ENCODE data around the gene EGLN2.
A peak's percentile ranks its signal among the peaks of the same experiment; 100 is the strongest.

DNA sequence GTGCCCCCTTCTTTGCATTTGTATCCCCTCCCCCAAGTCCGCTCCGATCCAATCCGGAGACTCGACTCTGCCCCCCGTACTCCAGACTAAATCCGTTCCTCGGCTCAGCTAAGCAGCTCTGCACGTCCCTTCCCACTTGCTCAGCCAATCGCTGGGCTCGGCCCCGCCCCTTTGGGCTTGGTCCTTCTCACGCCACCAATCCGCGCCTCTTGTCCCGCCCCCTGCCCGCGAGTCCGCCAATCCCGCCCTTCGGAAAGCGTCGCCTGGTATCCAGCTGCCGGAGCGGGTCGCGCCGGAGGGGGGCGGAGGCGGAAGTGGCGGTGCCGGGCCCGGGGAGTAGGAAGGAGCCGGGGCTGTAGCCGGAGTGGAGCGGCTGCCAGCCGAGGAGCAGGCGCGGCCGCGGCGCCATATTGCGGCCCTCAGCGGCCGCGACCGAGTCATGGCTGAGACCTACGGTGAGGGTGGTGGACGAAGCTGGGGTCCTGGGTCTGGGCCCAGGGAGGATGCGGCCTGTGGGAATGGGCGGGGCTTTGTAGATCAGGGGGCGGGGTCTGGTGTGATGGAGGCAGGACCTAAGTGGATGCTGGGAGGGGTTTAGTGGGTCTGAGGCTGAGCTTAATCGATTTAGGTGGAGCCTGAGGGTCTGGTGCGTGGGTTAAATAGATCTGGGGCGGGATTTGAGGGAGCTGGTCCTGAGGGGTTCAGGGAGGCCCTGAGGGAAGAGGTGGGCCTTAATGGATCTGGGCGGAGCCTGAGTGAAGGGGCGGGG lies 20.9 kb upstream of the EGLN2 start, which contains the start of gene RAB4B:
- TF ChIP-seq BRCA1 (IDR thresholded peaks at IDR 0.05; ENCODE audit: low read depth, low read length) (0 out of 2 replicates have a peak, but pooled peaks have one; percentile 3), POLR2A (IDR thresholded peaks at IDR 0.05; ENCODE audit: low read depth, low read length) (peak; percentile 95), DPF2 (IDR thresholded peaks at IDR 0.05) (no peak), EZH2 (IDR thresholded peaks at IDR 0.05; ENCODE audit: borderline replicate concordance, control insufficient read depth, low read depth, low read length) (no peak), FOS (IDR thresholded peaks at IDR 0.05; ENCODE audit: borderline replicate concordance, extremely low read depth, insufficient read length) (peak; percentile 88), JUNB (IDR thresholded peaks at IDR 0.05) (no peak), ESRRA (IDR thresholded peaks at IDR 0.05; ENCODE audit: low read length) (no peak)
- TF ChIP-seq, protein P1, sequence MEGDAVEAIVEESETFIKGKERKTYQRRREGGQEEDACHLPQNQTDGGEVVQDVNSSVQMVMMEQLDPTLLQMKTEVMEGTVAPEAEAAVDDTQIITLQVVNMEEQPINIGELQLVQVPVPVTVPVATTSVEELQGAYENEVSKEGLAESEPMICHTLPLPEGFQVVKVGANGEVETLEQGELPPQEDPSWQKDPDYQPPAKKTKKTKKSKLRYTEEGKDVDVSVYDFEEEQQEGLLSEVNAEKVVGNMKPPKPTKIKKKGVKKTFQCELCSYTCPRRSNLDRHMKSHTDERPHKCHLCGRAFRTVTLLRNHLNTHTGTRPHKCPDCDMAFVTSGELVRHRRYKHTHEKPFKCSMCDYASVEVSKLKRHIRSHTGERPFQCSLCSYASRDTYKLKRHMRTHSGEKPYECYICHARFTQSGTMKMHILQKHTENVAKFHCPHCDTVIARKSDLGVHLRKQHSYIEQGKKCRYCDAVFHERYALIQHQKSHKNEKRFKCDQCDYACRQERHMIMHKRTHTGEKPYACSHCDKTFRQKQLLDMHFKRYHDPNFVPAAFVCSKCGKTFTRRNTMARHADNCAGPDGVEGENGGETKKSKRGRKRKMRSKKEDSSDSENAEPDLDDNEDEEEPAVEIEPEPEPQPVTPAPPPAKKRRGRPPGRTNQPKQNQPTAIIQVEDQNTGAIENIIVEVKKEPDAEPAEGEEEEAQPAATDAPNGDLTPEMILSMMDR (IDR thresholded peaks at IDR 0.05 in 2 of 3, conservative IDR thresholded peaks at IDR 0.05 in 1 of 3; ENCODE audit: control insufficient read depth in 2 of 3, extremely low read depth in 1 of 3, insufficient read depth in 1 of 3, low read depth in 3 of 3, low read length in 3 of 3) = no peak
- TF ChIP-seq, protein P2, sequence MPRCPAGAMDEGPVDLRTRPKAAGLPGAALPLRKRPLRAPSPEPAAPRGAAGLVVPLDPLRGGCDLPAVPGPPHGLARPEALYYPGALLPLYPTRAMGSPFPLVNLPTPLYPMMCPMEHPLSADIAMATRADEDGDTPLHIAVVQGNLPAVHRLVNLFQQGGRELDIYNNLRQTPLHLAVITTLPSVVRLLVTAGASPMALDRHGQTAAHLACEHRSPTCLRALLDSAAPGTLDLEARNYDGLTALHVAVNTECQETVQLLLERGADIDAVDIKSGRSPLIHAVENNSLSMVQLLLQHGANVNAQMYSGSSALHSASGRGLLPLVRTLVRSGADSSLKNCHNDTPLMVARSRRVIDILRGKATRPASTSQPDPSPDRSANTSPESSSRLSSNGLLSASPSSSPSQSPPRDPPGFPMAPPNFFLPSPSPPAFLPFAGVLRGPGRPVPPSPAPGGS (IDR thresholded peaks at IDR 0.05; ENCODE audit: borderline replicate concordance, insufficient read depth, low read depth, low read length, poor library complexity, severe bottlenecking) = no peak
- TF ChIP-seq, protein P3, sequence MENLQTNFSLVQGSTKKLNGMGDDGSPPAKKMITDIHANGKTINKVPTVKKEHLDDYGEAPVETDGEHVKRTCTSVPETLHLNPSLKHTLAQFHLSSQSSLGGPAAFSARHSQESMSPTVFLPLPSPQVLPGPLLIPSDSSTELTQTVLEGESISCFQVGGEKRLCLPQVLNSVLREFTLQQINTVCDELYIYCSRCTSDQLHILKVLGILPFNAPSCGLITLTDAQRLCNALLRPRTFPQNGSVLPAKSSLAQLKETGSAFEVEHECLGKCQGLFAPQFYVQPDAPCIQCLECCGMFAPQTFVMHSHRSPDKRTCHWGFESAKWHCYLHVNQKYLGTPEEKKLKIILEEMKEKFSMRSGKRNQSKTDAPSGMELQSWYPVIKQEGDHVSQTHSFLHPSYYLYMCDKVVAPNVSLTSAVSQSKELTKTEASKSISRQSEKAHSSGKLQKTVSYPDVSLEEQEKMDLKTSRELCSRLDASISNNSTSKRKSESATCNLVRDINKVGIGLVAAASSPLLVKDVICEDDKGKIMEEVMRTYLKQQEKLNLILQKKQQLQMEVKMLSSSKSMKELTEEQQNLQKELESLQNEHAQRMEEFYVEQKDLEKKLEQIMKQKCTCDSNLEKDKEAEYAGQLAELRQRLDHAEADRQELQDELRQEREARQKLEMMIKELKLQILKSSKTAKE (IDR thresholded peaks at IDR 0.05; ENCODE audit: low read depth, poor library complexity, severe bottlenecking) = no peak
